Vagina (tissue), 2 donors: Measurements from ENCODE around the gene ZNF346. TPM values are rescaled to one million over a fixed set of nuclear protein-coding genes. Genes with fewer than 3 reads are reported as not detected.
"Not testable (repeated sequence)": the region's sequence is repeated elsewhere in the genome, so short reads cannot be mapped to it uniquely, and the experiment has no call there.

ENCODE experiments used
- DNase-seq, 2 donors: peaks; one replicate each; pipeline ENCODE4 v3.0.0-alpha.2; 2017; ENCODE audit errors: extremely low spot score in 2 of 2
- H3K27ac ChIP-seq: fragments of 200-600 bp; sonication (generic); one replicate; pipeline ENCODE4 v1.5.1; 2019
- H3K27me3 ChIP-seq: fragments of 200-600 bp; sonication (generic); one replicate; pipeline ENCODE4 v1.5.1; 2019
- H3K36me3 ChIP-seq, 2 donors: fragments of 200-600 bp; sonication (generic); one replicate each; pipeline ENCODE4 v1.5.1; 2017 to 2019
- H3K4me1 ChIP-seq: fragments of 200-600 bp; sonication (generic); one replicate; pipeline ENCODE4 v1.5.1; 2019
- H3K4me3 ChIP-seq, 2 donors: fragments of 200-600 bp; sonication (generic); 1 replicate in 1 of 2; 2 replicates in 1 of 2; pipeline ENCODE4 v1.5.1; 2016 to 2019
- H3K9me3 ChIP-seq: fragments of 200-600 bp; sonication (generic); one replicate; pipeline ENCODE4 v1.5.1; 2019
- POLR2A ChIP-seq, 2 donors: fragments of 450-650 bp; IDR thresholded peaks; one replicate each; pipeline ENCODE4 v1.6.1; 2017; ENCODE audit warnings: antibody characterized with exemption in 2 of 2, mild to moderate bottlenecking in 2 of 2, moderate library complexity in 2 of 2
- POLR2AphosphoS5 ChIP-seq, 2 donors: sonication (generic); formaldehyde crosslinking; IDR thresholded peaks; one replicate each; pipeline ENCODE4 v1.9.0; 2017; ENCODE audit warnings: antibody characterized with exemption in 2 of 2, mild to moderate bottlenecking in 2 of 2, low read depth in 1 of 2; ENCODE audit not compliant: insufficient read depth in 1 of 2
- intact Hi-C: fragments of 100-400 bp; cut with DNase I; formaldehyde crosslinking; loops from one replicate; pipeline ENCODE4 v1.15.1; 2023
- total RNA-seq: library from RNA; depleted of rRNA; stranded (reverse); fragments of >200 nt; gene quantifications from one replicate; pipeline ENCODE4 v1.2.3, GENCODE V29; 2016
- TF ChIP-seq, protein P1 (sequence below), 3 experiments: fragments of 450-650 bp in 2 of 3; fragments of 200-600 bp in 1 of 3; sonication (generic) in 1 of 3; IDR thresholded peaks; one replicate each; pipeline ENCODE4 v1.5.1; 2017 to 2019; ENCODE audit warnings: antibody characterized with exemption in 3 of 3, mild to moderate bottlenecking in 2 of 3, moderate library complexity in 2 of 3

Gene ZNF346
- total RNA-seq, 1 donor from 2014 or later: 52.1 TPM

DNA sequence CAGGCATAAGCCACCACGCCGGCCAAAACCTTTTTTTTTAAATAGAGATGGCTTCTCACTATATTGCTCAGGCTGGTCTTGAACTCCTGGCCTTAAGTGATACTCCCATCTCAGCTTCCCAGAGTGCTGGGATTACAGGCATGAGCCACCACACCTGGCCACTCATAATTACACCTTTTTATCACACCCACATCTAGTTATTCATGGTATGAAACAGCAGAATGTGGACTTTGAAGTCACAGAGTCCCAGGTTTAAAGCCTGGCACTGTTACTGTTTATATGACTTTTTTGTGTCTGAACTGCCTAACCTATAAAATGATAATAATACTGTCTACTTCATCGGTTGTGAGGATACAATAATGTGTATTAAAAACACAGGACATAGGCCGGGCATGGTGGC, 23.1 kb downstream of the ZNF346 start:
- TF ChIP-seq POLR2AphosphoS5 (IDR thresholded peaks at IDR 0.05; ENCODE audit: insufficient read depth in 1 of 2, low read depth in 1 of 2) (no peak), POLR2A (IDR thresholded peaks at IDR 0.05) (no peak)
- TF ChIP-seq, protein P1, sequence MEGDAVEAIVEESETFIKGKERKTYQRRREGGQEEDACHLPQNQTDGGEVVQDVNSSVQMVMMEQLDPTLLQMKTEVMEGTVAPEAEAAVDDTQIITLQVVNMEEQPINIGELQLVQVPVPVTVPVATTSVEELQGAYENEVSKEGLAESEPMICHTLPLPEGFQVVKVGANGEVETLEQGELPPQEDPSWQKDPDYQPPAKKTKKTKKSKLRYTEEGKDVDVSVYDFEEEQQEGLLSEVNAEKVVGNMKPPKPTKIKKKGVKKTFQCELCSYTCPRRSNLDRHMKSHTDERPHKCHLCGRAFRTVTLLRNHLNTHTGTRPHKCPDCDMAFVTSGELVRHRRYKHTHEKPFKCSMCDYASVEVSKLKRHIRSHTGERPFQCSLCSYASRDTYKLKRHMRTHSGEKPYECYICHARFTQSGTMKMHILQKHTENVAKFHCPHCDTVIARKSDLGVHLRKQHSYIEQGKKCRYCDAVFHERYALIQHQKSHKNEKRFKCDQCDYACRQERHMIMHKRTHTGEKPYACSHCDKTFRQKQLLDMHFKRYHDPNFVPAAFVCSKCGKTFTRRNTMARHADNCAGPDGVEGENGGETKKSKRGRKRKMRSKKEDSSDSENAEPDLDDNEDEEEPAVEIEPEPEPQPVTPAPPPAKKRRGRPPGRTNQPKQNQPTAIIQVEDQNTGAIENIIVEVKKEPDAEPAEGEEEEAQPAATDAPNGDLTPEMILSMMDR (IDR thresholded peaks at IDR 0.05): no peak
- Histone ChIP-seq H3K27ac (no peak overlapping the region), H3K4me3 (no peak overlapping the region), H3K27me3 (no peaks in the 10 kb centered on the region), H3K9me3 (no peaks in the 10 kb centered on the region), H3K36me3 (peaks cover 0 to 46% of the 10 kb centered on the region in 2 donors), H3K4me1 (no peaks in the 10 kb centered on the region)
- no peak for DNase-seq
- intact Hi-C loops: no loop called here

DNA sequence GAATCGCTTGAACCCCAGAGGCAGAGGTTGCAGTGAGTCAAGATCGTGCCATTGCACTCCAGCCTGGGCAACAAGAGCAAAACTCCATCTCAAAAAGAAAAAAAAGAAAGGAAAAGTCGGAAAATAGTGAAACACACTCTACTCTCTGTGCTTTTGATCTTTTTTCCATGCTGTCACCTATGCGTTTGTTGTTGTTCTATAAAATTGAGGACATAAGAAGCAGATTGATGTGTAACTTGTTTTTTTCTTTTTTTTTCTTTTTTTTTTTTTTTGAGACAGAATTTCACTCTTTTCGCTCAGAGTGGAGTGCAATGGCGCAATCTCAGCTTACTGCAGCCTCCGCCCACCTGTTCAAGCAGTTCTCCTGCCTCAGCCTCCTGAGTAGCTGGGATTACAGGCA, 26.0 kb downstream of the ZNF346 start:
- H3K4me3 ChIP-seq, H3K27me3 ChIP-seq, intact Hi-C loops, H3K9me3 ChIP-seq, H3K4me1 ChIP-seq, H3K27ac ChIP-seq, DNase-seq: not testable (repeated sequence)
- peaks cover 0 to 39% of the 10 kb centered on the region in 2 donors for H3K36me3 ChIP-seq

DNA sequence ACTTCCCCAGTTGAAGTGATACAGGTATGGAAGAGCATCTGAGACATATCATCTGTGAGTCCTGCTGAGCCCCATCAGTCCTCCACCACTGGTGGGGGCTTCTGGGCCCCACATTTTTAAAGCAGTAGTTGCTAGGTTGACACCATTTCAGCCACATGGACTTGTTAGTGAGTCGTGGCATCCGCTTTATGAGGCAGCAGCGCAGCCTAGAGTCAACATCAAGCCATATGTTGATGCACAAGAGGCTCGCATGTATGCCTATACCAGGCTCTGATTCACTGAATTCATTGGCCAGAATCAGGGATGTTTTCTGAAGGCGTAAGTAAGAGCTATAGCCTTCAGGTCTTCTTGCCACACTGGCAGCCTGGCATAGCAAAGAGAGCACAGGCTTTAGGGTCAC, 26.8 kb downstream of the ZNF346 start:
- Histone ChIP-seq H3K27ac (no peak overlapping the region), H3K4me3 (no peak overlapping the region), H3K4me1 (no peaks in the 10 kb centered on the region), H3K36me3 (peaks cover 0 to 37% of the 10 kb centered on the region in 2 donors), H3K9me3 (no peaks in the 10 kb centered on the region), H3K27me3 (no peaks in the 10 kb centered on the region)
- DNase-seq: no peak
- TF ChIP-seq POLR2A (IDR thresholded peaks at IDR 0.05) (no peak), POLR2AphosphoS5 (IDR thresholded peaks at IDR 0.05; ENCODE audit: insufficient read depth in 1 of 2, low read depth in 1 of 2) (no peak)
- TF ChIP-seq, protein P1 (IDR thresholded peaks at IDR 0.05): no peak
- intact Hi-C loops: no loop called here

DNA sequence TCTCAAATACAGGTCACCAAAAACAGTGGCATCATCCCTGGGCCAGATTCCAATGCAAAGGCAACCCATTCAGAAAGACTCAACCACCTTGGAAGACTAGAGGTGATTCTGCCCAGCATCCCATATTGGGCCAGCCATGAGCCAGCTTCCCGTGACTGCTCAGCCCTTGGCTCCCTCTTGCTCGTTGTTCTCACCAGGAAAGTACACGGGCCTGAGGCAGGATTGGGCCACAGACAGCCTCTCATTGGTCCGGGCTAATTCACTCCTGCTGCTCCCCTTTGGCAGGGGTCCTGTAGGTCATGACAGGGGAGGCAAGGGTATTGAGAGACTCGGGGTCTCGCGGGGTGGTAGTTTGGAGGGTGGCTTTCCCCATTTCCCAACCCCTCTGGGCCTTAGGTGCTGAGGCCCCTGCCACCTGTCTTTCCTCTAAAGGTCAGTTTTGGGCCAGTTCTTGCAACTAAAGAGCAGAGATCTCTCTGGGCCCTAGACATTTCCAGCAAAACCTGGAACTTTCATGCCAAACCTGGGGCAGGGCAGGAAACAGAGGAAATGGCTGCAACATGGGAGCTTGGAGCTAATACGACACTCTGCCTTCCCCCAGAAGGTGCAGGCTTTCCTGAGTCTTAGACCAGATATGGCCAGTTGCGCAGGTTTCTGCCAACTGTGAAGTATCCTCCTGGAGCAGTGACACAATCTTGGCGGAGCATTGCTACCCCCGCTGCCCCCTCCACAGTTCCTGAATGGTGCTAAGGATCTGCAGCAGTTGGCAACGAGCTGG, 42.2 kb downstream of the ZNF346 start:
- peaks cover 0 to 22% of the 10 kb centered on the region in 2 donors for H3K36me3 ChIP-seq
- no peak overlapping the region for H3K4me3 ChIP-seq
- no peak for TF ChIP-seq POLR2AphosphoS5 (IDR thresholded peaks at IDR 0.05; ENCODE audit: insufficient read depth in 1 of 2, low read depth in 1 of 2)
- TF ChIP-seq, protein P1 (IDR thresholded peaks at IDR 0.05): no peak
- no peak for TF ChIP-seq POLR2A (IDR thresholded peaks at IDR 0.05)
- no peak for DNase-seq
- H3K27me3 ChIP-seq: no peaks in the 10 kb centered on the region
- H3K27ac ChIP-seq: no peak overlapping the region
- H3K4me1 ChIP-seq: no peaks in the 10 kb centered on the region
- intact Hi-C loops: no loop called here
- H3K9me3 ChIP-seq: no peaks in the 10 kb centered on the region

DNA sequence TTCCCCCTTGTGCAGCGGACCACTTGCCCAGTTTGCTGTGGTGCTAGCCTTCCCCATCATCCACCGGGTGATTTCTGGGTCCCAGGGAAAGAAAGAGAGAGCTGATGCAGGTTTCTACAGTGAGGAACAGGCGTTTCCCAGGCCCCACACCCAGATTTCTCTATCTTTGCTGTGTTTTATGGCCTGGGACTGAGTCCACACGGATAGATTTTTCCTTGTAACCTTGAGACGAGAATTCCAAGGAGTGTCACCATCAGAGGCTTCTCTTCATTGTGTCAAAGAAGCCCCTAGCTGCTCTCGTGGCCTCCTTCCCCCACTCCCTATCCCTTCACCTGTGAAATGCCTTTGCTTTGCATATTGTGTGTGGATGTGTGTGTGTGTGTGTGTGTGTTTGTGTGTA, 43.0 kb downstream of the ZNF346 start:
- Histone ChIP-seq H3K36me3 (peaks cover 0 to 22% of the 10 kb centered on the region in 2 donors), H3K4me1 (no peaks in the 10 kb centered on the region), H3K4me3 (no peak overlapping the region), H3K9me3 (no peaks in the 10 kb centered on the region), H3K27me3 (no peaks in the 10 kb centered on the region), H3K27ac (no peak overlapping the region)
- TF ChIP-seq POLR2A (IDR thresholded peaks at IDR 0.05): no peak
- no peak for TF ChIP-seq POLR2AphosphoS5 (IDR thresholded peaks at IDR 0.05; ENCODE audit: insufficient read depth in 1 of 2, low read depth in 1 of 2)
- TF ChIP-seq, protein P1 (IDR thresholded peaks at IDR 0.05): no peak
- intact Hi-C loops: no loop called here
- no peak for DNase-seq
